H1 (cell line): ENCODE results near the gene PARD6A. TPM values are rescaled to one million over a fixed set of nuclear protein-coding genes. Genes with fewer than 3 reads are reported as not detected.

Experiments used
- CTCF ChIA-PET: fragments of 300-600 bp; sonication (Branson Sonifier 250); formaldehyde crosslinking; loops from one replicate; lab custom pipeline; 2021; ENCODE audit not compliant: partially characterized antibody; lab: Charles Lee
- POLR2A ChIA-PET: fragments of 300-600 bp; sonication (Branson Sonifier 250); formaldehyde crosslinking; loops from one replicate; lab custom pipeline; 2021; ENCODE audit warnings: inconsistent platforms; ENCODE audit not compliant: partially characterized antibody; lab: Charles Lee
- DNase-seq, 2 experiments: peaks; one replicate each; pipeline versions ENCODE4 v3.0.0 to v3.0.0-alpha.2; 2010 to 2022; ENCODE audit warnings: low spot score in 2 of 2, low read depth in 1 of 2, mixed read lengths in 1 of 2
- FAIRE-seq: peaks from 2 replicates; lab custom pipeline; 2011; peaks lifted over from hg19 to GRCh38; lab: Jason Lieb, UNC
- H2AFZ ChIP-seq: 2 replicates; pipeline ENCODE4 v1.8.1; 2012; ENCODE audit warnings: low read length, inconsistent platforms
- H2AK5ac ChIP-seq: 2 replicates; pipeline ENCODE4 v1.6.1; 2013; ENCODE audit warnings: low read depth, low read length
- H2BK120ac ChIP-seq: replicated peaks from 2 replicates; pipeline ENCODE3; 2013; ENCODE audit warnings: low read depth, low read length, inconsistent platforms
- H2BK12ac ChIP-seq: 2 replicates; pipeline ENCODE4 v1.6.1; 2013; ENCODE audit warnings: low read depth, low read length
- H2BK15ac ChIP-seq: 2 replicates; pipeline ENCODE4 v1.6.1; 2013; ENCODE audit warnings: low read length
- H2BK20ac ChIP-seq: 2 replicates; pipeline ENCODE4 v1.6.1; 2013; ENCODE audit warnings: low read length
- H2BK5ac ChIP-seq: 2 replicates; pipeline ENCODE4 v1.6.1; 2013; ENCODE audit warnings: low read depth, low read length
- H3K14ac ChIP-seq: 2 replicates; pipeline ENCODE4 v1.6.1; 2013; ENCODE audit warnings: inconsistent platforms; ENCODE audit not compliant: insufficient read length
- H3K18ac ChIP-seq: 2 replicates; pipeline ENCODE4 v1.6.1; 2013; ENCODE audit warnings: low read length; ENCODE audit errors: extremely low read depth
- H3K23ac ChIP-seq: 2 replicates; pipeline ENCODE4 v1.6.1; 2013; ENCODE audit warnings: inconsistent platforms; ENCODE audit not compliant: insufficient read length
- H3K23me2 ChIP-seq: 2 replicates; pipeline ENCODE4 v1.6.1; 2013; ENCODE audit warnings: low read depth, low read length
- H3K27ac ChIP-seq: 2 replicates; pipeline ENCODE4 v1.6.1; 2011; ENCODE audit warnings: low read depth, low read length, inconsistent platforms
- H3K27me3 ChIP-seq, 4 experiments: replicated peaks in 1 of 4; 1 replicate in 1 of 4; 2 replicates in 3 of 4; pipeline versions ENCODE4 v1.6.1 to v1.8.1; 2011 to 2013; ENCODE audit warnings: low read length in 3 of 4, mild to moderate bottlenecking in 3 of 4, inconsistent platforms in 2 of 4, mixed read lengths in 2 of 4, moderate library complexity in 1 of 4; ENCODE audit not compliant: control insufficient read depth in 3 of 4, insufficient read depth in 3 of 4; ENCODE audit errors: extremely low read depth in 1 of 4
- H3K36me3 ChIP-seq, 4 experiments: 2 replicates each; pipeline versions ENCODE4 v1.6.1 to v1.8.1; 2011 to 2013; ENCODE audit warnings: mild to moderate bottlenecking in 4 of 4, low read length in 3 of 4, moderate library complexity in 2 of 4, control low read depth in 1 of 4, inconsistent platforms in 1 of 4; ENCODE audit not compliant: insufficient read depth in 4 of 4, control insufficient read depth in 2 of 4
- H3K4ac ChIP-seq: replicated peaks from 2 replicates; pipeline ENCODE3; 2013; ENCODE audit warnings: low read length, low read depth, mixed read lengths, inconsistent platforms; ENCODE audit not compliant: insufficient read length
- H3K4me1 ChIP-seq, 4 experiments: replicated peaks in 1 of 4; 1 replicate in 1 of 4; 2 replicates in 3 of 4; pipeline versions ENCODE4 v1.6.1 to v1.8.1; 2011 to 2013; ENCODE audit warnings: low read length in 3 of 4, inconsistent platforms in 2 of 4, mixed read lengths in 1 of 4; ENCODE audit not compliant: insufficient read depth in 4 of 4, control insufficient read depth in 3 of 4
- H3K4me2 ChIP-seq, 2 experiments: 2 replicates each; pipeline versions ENCODE4 v1.6.1 to v1.8.1; 2011 to 2013; ENCODE audit warnings: low read depth in 2 of 2, low read length in 2 of 2, control low read depth in 1 of 2, inconsistent platforms in 1 of 2, mild to moderate bottlenecking in 1 of 2; ENCODE audit not compliant: insufficient read depth in 1 of 2
- H3K4me3 ChIP-seq, 4 experiments: fragments of 200-600, 300-600 bp in 1 of 4; sonication (generic), shearing (Covaris generic), sonication (Bioruptor Twin) in 1 of 4; 2 replicates each; pipeline versions ENCODE4 v1.5.1 to v1.8.1; 2011 to 2016; ENCODE audit warnings: low read length in 4 of 4, low read depth in 3 of 4, control low read depth in 2 of 4, inconsistent platforms in 2 of 4, mild to moderate bottlenecking in 2 of 4, mixed read lengths in 1 of 4, moderate library complexity in 1 of 4; ENCODE audit not compliant: insufficient read depth in 2 of 4; ENCODE audit errors: extremely low read depth in 1 of 4
- H3K56ac ChIP-seq: replicated peaks from 2 replicates; pipeline ENCODE3; 2013; ENCODE audit warnings: low read depth, mild to moderate bottlenecking, mixed read lengths, low read length, inconsistent platforms; ENCODE audit not compliant: insufficient read length
- H3K79me1 ChIP-seq: 2 replicates; pipeline ENCODE4 v1.6.1; 2013; ENCODE audit warnings: low read depth, low read length, control low read depth
- H3K79me2 ChIP-seq, 2 experiments: 2 replicates each; pipeline versions ENCODE4 v1.6.1 to v1.8.1; 2012 to 2013; ENCODE audit warnings: low read length in 2 of 2, mild to moderate bottlenecking in 2 of 2, inconsistent platforms in 1 of 2; ENCODE audit not compliant: insufficient read depth in 2 of 2, control insufficient read depth in 1 of 2
- H3K9ac ChIP-seq, 4 experiments: replicated peaks in 1 of 4; 1 replicate in 1 of 4; 2 replicates in 3 of 4; pipeline versions ENCODE4 v1.6.1 to v1.8.1; 2011 to 2013; ENCODE audit warnings: low read depth in 3 of 4, low read length in 3 of 4, control low read depth in 2 of 4, mild to moderate bottlenecking in 2 of 4, moderate library complexity in 2 of 4, inconsistent platforms in 1 of 4; ENCODE audit errors: extremely low read depth in 1 of 4
- H3K9me3 ChIP-seq, 2 experiments: 2 replicates each; pipeline versions ENCODE4 v1.6.1 to v1.8.1; 2012 to 2013; ENCODE audit warnings: mild to moderate bottlenecking in 2 of 2, moderate library complexity in 2 of 2, control low read depth in 1 of 2, inconsistent platforms in 1 of 2, low read depth in 1 of 2, low read length in 1 of 2, mixed read lengths in 1 of 2; ENCODE audit not compliant: insufficient read depth in 2 of 2
- H4K20me1 ChIP-seq, 2 experiments: replicated peaks in 1 of 2; 2 replicates each; pipeline versions ENCODE3 to v1.8.1; 2011 to 2013; ENCODE audit warnings: inconsistent platforms in 2 of 2, low read length in 2 of 2, mild to moderate bottlenecking in 1 of 2; ENCODE audit not compliant: insufficient read depth in 2 of 2, control insufficient read depth in 1 of 2
- H4K5ac ChIP-seq: 2 replicates; pipeline ENCODE4 v1.6.1; 2013; ENCODE audit warnings: low read length, low read depth, mixed read lengths, inconsistent platforms; ENCODE audit not compliant: insufficient read length
- H4K8ac ChIP-seq: 2 replicates; pipeline ENCODE4 v1.8.0; 2013; ENCODE audit warnings: mild to moderate bottlenecking, moderate library complexity, low read length, inconsistent platforms; ENCODE audit not compliant: insufficient read depth; ENCODE audit errors: extremely low read depth
- H4K91ac ChIP-seq: replicated peaks from 2 replicates; pipeline ENCODE3; 2013; ENCODE audit warnings: low read length, mixed read lengths, inconsistent platforms; ENCODE audit not compliant: insufficient read length
- BACH1 ChIP-seq: IDR thresholded peaks from 2 replicates; pipeline ENCODE4 v1.6.1; 2012; ENCODE audit warnings: low read length, improper control_type of control experiment
- BRCA1 ChIP-seq: IDR thresholded peaks from 2 replicates; pipeline ENCODE4 v1.6.1; 2012; ENCODE audit warnings: low read depth, low read length, improper control_type of control experiment
- EZH2 ChIP-seq: fragments of 200-600 bp; sonication (generic); IDR thresholded peaks from 2 replicates; pipeline ENCODE4 v1.7.1; 2012; ENCODE audit warnings: low read depth, mild to moderate bottlenecking, moderate library complexity, low read length, inconsistent platforms; ENCODE audit not compliant: severe bottlenecking
- HDAC6 ChIP-seq: IDR thresholded peaks from one replicate; pipeline ENCODE4 v1.7.1; 2012; ENCODE audit warnings: low read depth, mild to moderate bottlenecking, inconsistent platforms, low read length, moderate library complexity
- MAX ChIP-seq: IDR thresholded peaks from 2 replicates; pipeline ENCODE4 v1.6.1; 2012; ENCODE audit warnings: inconsistent platforms
- NANOG ChIP-seq: IDR thresholded peaks from 2 replicates; pipeline ENCODE4 v1.6.1; 2011; ENCODE audit warnings: low read length, low read depth, mild to moderate bottlenecking, inconsistent platforms; ENCODE audit not compliant: insufficient read depth, poor library complexity, severe bottlenecking
- PHF8 ChIP-seq: fragments of 200-600 bp; sonication (generic); conservative IDR thresholded peaks from 2 replicates; pipeline ENCODE4 v1.7.1; 2012; ENCODE audit warnings: low read depth, mild to moderate bottlenecking, inconsistent platforms, low read length, moderate library complexity
- POLR2A ChIP-seq, 2 experiments: IDR thresholded peaks; 1 replicate in 1 of 2; 2 replicates in 1 of 2; pipeline ENCODE4 v1.6.1; 2011; ENCODE audit warnings: low read depth in 2 of 2, low read length in 2 of 2, mild to moderate bottlenecking in 2 of 2; ENCODE audit errors: control extremely low read depth in 1 of 2
- POLR2AphosphoS5 ChIP-seq: IDR thresholded peaks from 2 replicates; pipeline ENCODE4 v1.6.1; 2011; ENCODE audit warnings: low read depth, low read length
- RXRA ChIP-seq: IDR thresholded peaks from 2 replicates; pipeline ENCODE4 v1.6.1; 2011; ENCODE audit warnings: low read depth, mild to moderate bottlenecking, low read length, moderate library complexity; ENCODE audit not compliant: insufficient read depth
- SAP30 ChIP-seq: fragments of 300-600 bp; sonication (generic); IDR thresholded peaks from 2 replicates; pipeline ENCODE4 v1.7.1; 2012; ENCODE audit warnings: low read length, moderate library complexity, mild to moderate bottlenecking, inconsistent platforms; ENCODE audit not compliant: insufficient read depth, insufficient replicate concordance
- SIN3A ChIP-seq, 2 experiments: IDR thresholded peaks in 1 of 2; conservative IDR thresholded peaks in 1 of 2; 2 replicates each; pipeline ENCODE4 v1.6.1; 2011 to 2012; ENCODE audit warnings: low read length in 2 of 2, improper control_type of control experiment in 1 of 2, low read depth in 1 of 2, mild to moderate bottlenecking in 1 of 2
- WGBS, 2 experiments: shearing (Covaris generic) in 1 of 2; methylation state at CpG; one replicate each; pipeline versions ENCODE4 v1.1.6 to v1.1.7; 2013 to 2015; ENCODE audit warnings: low lambda C conversion rate in 2 of 2, mixed read lengths in 2 of 2, inconsistent platforms in 1 of 2, low coverage in 1 of 2, missing lambda C conversion rate in 1 of 2; ENCODE audit not compliant: insufficient replicate concordance in 2 of 2, insufficient coverage in 1 of 2, insufficient read length in 1 of 2; ENCODE audit errors: extremely low coverage in 1 of 2, missing lambda C conversion rate in 1 of 2; 5-methylcytosine and 5-hydroxymethylcytosine counted together
- polyA plus RNA-seq, 7 experiments: library from polyadenylated mRNA; depleted of rRNA in 3 of 7; stranded (reverse) in 5 of 7; unstranded in 2 of 7; fragments of >200 nt in 5 of 7; fragments of 200-250 nt in 2 of 7; gene quantifications; 1 replicate in 5 of 7; 2 replicates in 1 of 7; 4 replicates in 1 of 7; pipeline versions ENCODE4 v1.2.1 to v1.2.3, GENCODE V29; 2011 to 2013; ENCODE audit warnings: missing spikeins in 2 of 7, mixed read lengths in 2 of 7
- total RNA-seq: library from RNA; stranded (reverse); fragmentation: NEBNext Ultra II Directional; extraction: Animal tissue kit (Norgen Biotek cat#: 25700); gene quantifications from 2 replicates; pipeline ENCODE4 v1.2.1, GENCODE V29; 2021

PARD6A gene
- total and polyA plus RNA-seq, 2 of the 8 experiments (the other 6 are each of a cell fraction or from before 2014, with no cell fraction given): 15.1 to 21.8 TPM

DNA sequence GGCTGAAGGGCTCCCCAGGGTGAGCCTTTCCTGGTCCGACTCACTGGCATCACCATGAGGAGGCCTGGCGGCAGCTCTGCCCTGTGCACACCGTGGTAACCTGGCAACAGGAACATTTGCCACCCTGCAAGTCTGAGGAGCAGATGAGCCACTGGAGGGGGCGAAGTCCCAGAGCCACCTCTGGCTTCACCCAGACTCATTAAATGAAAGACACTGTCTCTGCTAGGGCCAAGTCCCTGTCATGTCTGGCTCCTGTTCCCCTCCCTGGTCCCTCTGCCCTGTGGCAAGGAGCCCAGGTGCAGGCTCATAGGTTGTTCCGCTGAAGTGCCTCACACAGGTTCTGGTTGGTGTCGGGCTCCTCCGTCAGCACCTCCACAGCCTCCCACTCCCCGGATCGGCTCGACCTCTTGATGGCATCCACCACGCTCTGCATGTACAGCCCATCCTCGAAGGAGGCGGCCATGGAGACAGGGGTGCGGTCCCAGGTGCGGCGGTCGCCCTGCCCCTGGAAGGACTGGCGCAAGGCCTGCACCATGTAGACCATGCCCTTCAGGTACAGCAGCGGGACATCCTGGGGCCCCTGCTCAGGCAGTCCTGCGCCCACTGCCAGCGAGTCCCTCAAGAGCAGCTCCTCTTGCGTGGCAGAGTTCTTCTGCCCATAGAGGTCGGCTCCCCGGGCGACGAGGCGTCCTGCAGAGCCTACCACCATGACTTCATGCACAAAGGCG is 14.3 kb downstream of the PARD6A start:
- H3K4me3 ChIP-seq: no peak overlapping the region
- H4K91ac ChIP-seq: no peak overlapping the region
- no peak overlapping the region for H2AK5ac ChIP-seq
- no peak overlapping the region for H3K4me2 ChIP-seq
- H2BK20ac ChIP-seq: no peak overlapping the region
- H2AFZ ChIP-seq: no peak overlapping the region
- no peak overlapping the region for H3K14ac ChIP-seq
- H4K8ac ChIP-seq: peak overlapping the region; percentile 0; the same call in 1 of the 2 replicates
- no peaks in the 10 kb centered on the region for H3K9me3 ChIP-seq
- 0 out of 8 replicates have a peak, but pooled peaks cover 0 to 3% (median 0%) of the 10 kb centered on the region in 4 experiments for H3K36me3 ChIP-seq
- WGBS, 2 experiments: 96% methylated on average over 28 of the region's 28 CpGs; no CpG with 5 or more reads in 1 of the 2 experiments
- H3K9ac ChIP-seq: no peak overlapping the region
- H4K5ac ChIP-seq: no peak overlapping the region
- H2BK12ac ChIP-seq: no peak overlapping the region
- no peak for FAIRE-seq
- no peaks in the 10 kb centered on the region for H3K23me2 ChIP-seq
- H3K4me1 ChIP-seq: peaks cover 0 to 3% (median 0%) of the 10 kb centered on the region in 4 experiments; a peak in 1 of 7 replicates
- H3K4ac ChIP-seq: no peak overlapping the region
- no peak overlapping the region for H3K27ac ChIP-seq
- H3K27me3 ChIP-seq: no peaks in the 10 kb centered on the region
- H3K23ac ChIP-seq: no peak overlapping the region
- H2BK120ac ChIP-seq: no peak overlapping the region
- no peak overlapping the region for H3K18ac ChIP-seq
- DNase-seq: no peak
- no peaks in the 10 kb centered on the region for H3K79me2 ChIP-seq
- peaks cover 0 to 10% of the 10 kb centered on the region in 2 experiments for H4K20me1 ChIP-seq
- ChIA-PET POLR2A (interaction anchor here (0.8 to 0.9 kb wide), 2 partner anchors 144 to 165 kb away, joined by 3 to 4 read pairs; no protein-coding TSS in a partner anchor), CTCF (interaction anchor here (0.6 to 5.5 kb wide), 9 partner anchors 9 to 541 kb away, joined by 3 to 46 read pairs (median 15); partner anchors contain the start of gene NUTF2)
- no peak overlapping the region for H2BK15ac ChIP-seq
- H3K79me1 ChIP-seq: no peaks in the 10 kb centered on the region; the same call in none of the 2 replicates
- H3K56ac ChIP-seq: no peak overlapping the region
- H2BK5ac ChIP-seq: peak overlapping the region; percentile 24; the same call in 1 of the 2 replicates
- no peak for TF ChIP-seq EZH2
- no peak for TF ChIP-seq SAP30
- TF ChIP-seq NANOG: no peak
- no peak for TF ChIP-seq HDAC6
- TF ChIP-seq SIN3A (conservative IDR thresholded peaks at IDR 0.05 in 1 of 2, IDR thresholded peaks at IDR 0.05 in 1 of 2; ENCODE audit: low read depth in 1 of 2, low read length in 2 of 2): no peak
- TF ChIP-seq POLR2AphosphoS5: no peak
- TF ChIP-seq BACH1: no peak
- no peak for TF ChIP-seq PHF8
- no peak for TF ChIP-seq MAX
- TF ChIP-seq RXRA: no peak
- TF ChIP-seq POLR2A (IDR thresholded peaks at IDR 0.05; ENCODE audit: control extremely low read depth in 1 of 2, low read depth in 2 of 2, low read length in 2 of 2): no peak
- TF ChIP-seq BRCA1: no peak
